ENCODE data around the gene TMEM256.

DNA sequence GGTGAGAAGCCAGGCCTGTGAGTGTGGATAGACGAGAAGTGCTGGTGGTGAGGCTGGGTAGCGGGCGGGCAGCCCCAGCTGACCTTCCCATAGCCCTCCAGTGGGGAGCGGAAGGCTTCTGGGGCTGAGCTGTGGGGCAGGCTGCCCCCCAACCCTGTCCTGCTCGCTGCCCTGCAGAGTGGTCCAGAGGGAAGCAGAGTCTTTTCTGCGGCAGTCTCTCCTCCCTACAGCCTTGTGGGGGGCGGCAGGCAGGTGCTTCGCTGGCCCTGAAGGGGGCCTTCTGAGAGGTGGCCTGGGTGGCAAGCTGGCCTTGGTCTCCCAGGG, 7.5 kb upstream of the TMEM256 start:
- no peak for TF ChIP-seq POLR2A (IDR thresholded peaks at IDR 0.05)
- TF ChIP-seq, protein P1, sequence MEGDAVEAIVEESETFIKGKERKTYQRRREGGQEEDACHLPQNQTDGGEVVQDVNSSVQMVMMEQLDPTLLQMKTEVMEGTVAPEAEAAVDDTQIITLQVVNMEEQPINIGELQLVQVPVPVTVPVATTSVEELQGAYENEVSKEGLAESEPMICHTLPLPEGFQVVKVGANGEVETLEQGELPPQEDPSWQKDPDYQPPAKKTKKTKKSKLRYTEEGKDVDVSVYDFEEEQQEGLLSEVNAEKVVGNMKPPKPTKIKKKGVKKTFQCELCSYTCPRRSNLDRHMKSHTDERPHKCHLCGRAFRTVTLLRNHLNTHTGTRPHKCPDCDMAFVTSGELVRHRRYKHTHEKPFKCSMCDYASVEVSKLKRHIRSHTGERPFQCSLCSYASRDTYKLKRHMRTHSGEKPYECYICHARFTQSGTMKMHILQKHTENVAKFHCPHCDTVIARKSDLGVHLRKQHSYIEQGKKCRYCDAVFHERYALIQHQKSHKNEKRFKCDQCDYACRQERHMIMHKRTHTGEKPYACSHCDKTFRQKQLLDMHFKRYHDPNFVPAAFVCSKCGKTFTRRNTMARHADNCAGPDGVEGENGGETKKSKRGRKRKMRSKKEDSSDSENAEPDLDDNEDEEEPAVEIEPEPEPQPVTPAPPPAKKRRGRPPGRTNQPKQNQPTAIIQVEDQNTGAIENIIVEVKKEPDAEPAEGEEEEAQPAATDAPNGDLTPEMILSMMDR (IDR thresholded peaks at IDR 0.05): no peak

Measured in heart left ventricle (tissue), 13 donors.